H9 (cell line): ENCODE measurements around the gene TSPEAR. TPM values are rescaled to one million over a fixed set of nuclear protein-coding genes. Genes with fewer than 3 reads are reported as not detected.
A peak's percentile ranks its signal among the peaks of the same experiment; 100 is the strongest.

ENCODE experiments used
- DNase-seq: peaks from one replicate; pipeline ENCODE4 v3.0.0-alpha.2; 2017
- H2AFZ ChIP-seq: one replicate; pipeline ENCODE4 v1.6.1; 2013; ENCODE audit warnings: mild to moderate bottlenecking, low read length, control low read depth, moderate library complexity
- H2AK5ac ChIP-seq: 2 replicates; pipeline ENCODE4 v1.6.1; 2013; ENCODE audit warnings: low read length, control low read depth, mixed read lengths; ENCODE audit not compliant: insufficient read length
- H2BK120ac ChIP-seq: one replicate; pipeline ENCODE4 v1.6.1; 2013; ENCODE audit warnings: low read depth, mild to moderate bottlenecking, low read length, control low read depth, inconsistent platforms; ENCODE audit not compliant: poor library complexity, severe bottlenecking
- H2BK12ac ChIP-seq: 2 replicates; pipeline ENCODE4 v1.6.1; 2013; ENCODE audit warnings: low read length, control low read depth, mixed read lengths, low read depth; ENCODE audit not compliant: insufficient read length
- H2BK15ac ChIP-seq: 2 replicates; pipeline ENCODE4 v1.6.1; 2013; ENCODE audit warnings: low read depth, low read length, control low read depth
- H2BK20ac ChIP-seq: one replicate; pipeline ENCODE4 v1.6.1; 2013; ENCODE audit warnings: low read depth, mild to moderate bottlenecking, low read length, control low read depth, inconsistent platforms; ENCODE audit not compliant: poor library complexity, severe bottlenecking
- H2BK5ac ChIP-seq: 2 replicates; pipeline ENCODE4 v1.6.1; 2013; ENCODE audit warnings: low read length, control low read depth, mixed read lengths; ENCODE audit not compliant: insufficient read length
- H3K14ac ChIP-seq: 2 replicates; pipeline ENCODE4 v1.6.1; 2013; ENCODE audit warnings: low read length, control low read depth; ENCODE audit not compliant: insufficient read depth
- H3K18ac ChIP-seq: 2 replicates; pipeline ENCODE4 v1.6.1; 2013; ENCODE audit warnings: low read depth, mild to moderate bottlenecking, mixed read lengths, low read length, control low read depth; ENCODE audit not compliant: insufficient read length
- H3K23ac ChIP-seq: 2 replicates; pipeline ENCODE4 v1.6.1; 2013; ENCODE audit warnings: low read length, control low read depth, mixed read lengths, low read depth; ENCODE audit not compliant: insufficient read length
- H3K23me2 ChIP-seq: 2 replicates; pipeline ENCODE4 v1.6.1; 2013; ENCODE audit warnings: low read depth, mild to moderate bottlenecking, mixed read lengths, low read length, control low read depth; ENCODE audit not compliant: insufficient read length, poor library complexity, severe bottlenecking
- H3K27ac ChIP-seq: 2 replicates; pipeline ENCODE4 v1.5.1; 2013; ENCODE audit warnings: low read length, control low read depth, mixed read lengths, low read depth; ENCODE audit not compliant: insufficient read length
- H3K27me3 ChIP-seq: 2 replicates; pipeline ENCODE4 v1.6.1; 2013; ENCODE audit warnings: low read length, control low read depth, inconsistent platforms; ENCODE audit not compliant: insufficient read depth
- H3K4ac ChIP-seq: 2 replicates; pipeline ENCODE4 v1.6.1; 2013; ENCODE audit warnings: low read depth, mild to moderate bottlenecking, control low read depth, inconsistent platforms, low read length, moderate library complexity
- H3K4me1 ChIP-seq: 2 replicates; pipeline ENCODE4 v1.6.1; 2013; ENCODE audit warnings: low read length, control low read depth, inconsistent platforms; ENCODE audit not compliant: insufficient read depth
- H3K4me2 ChIP-seq: 2 replicates; pipeline ENCODE4 v1.6.1; 2013; ENCODE audit warnings: low read length, control low read depth, mixed read lengths; ENCODE audit not compliant: insufficient read length, insufficient read depth
- H3K56ac ChIP-seq: 2 replicates; pipeline ENCODE4 v1.6.1; 2013; ENCODE audit warnings: low read depth, mild to moderate bottlenecking, mixed read lengths, low read length, control low read depth; ENCODE audit not compliant: insufficient read length
- H3K79me1 ChIP-seq: 2 replicates; pipeline ENCODE4 v1.6.1; 2013; ENCODE audit warnings: low read depth, mild to moderate bottlenecking, moderate library complexity, low read length, control low read depth, inconsistent platforms; ENCODE audit not compliant: insufficient read depth, poor library complexity, severe bottlenecking
- H3K79me2 ChIP-seq: 2 replicates; pipeline ENCODE4 v1.6.1; 2013; ENCODE audit warnings: low read length, control low read depth, inconsistent platforms; ENCODE audit not compliant: insufficient read depth
- H3K9ac ChIP-seq: 2 replicates; pipeline ENCODE4 v1.6.1; 2013; ENCODE audit warnings: low read length, control low read depth, mixed read lengths; ENCODE audit not compliant: insufficient read length; ENCODE audit errors: extremely low read depth
- H3K9me3 ChIP-seq: one replicate; pipeline ENCODE4 v1.6.1; 2013; ENCODE audit warnings: low read depth, low read length, inconsistent platforms; ENCODE audit not compliant: control insufficient read depth
- H3T11ph ChIP-seq: one replicate; pipeline ENCODE4 v1.6.1; 2013; ENCODE audit warnings: mild to moderate bottlenecking, low read length, control low read depth, inconsistent platforms
- H4K20me1 ChIP-seq: one replicate; pipeline ENCODE4 v1.6.1; 2013; ENCODE audit not compliant: control insufficient read depth, insufficient read length, insufficient read depth
- H4K5ac ChIP-seq: 2 replicates; pipeline ENCODE4 v1.6.1; 2013; ENCODE audit warnings: low read depth, mild to moderate bottlenecking, mixed read lengths, low read length, control low read depth; ENCODE audit not compliant: insufficient read length
- H4K8ac ChIP-seq: replicated peaks from 2 replicates; pipeline ENCODE4 v1.6.1; 2013; ENCODE audit warnings: low read length, control low read depth, mixed read lengths, low read depth; ENCODE audit not compliant: insufficient read length
- H4K91ac ChIP-seq: 2 replicates; pipeline ENCODE4 v1.6.1; 2013; ENCODE audit warnings: low read depth, mild to moderate bottlenecking, moderate library complexity, mixed read lengths, low read length, control low read depth; ENCODE audit not compliant: insufficient read length
- H3K27ac Mint-ChIP-seq, 3 experiments: 2 replicates in 2 of 3; 3 replicates in 1 of 3; pipeline ENCODE4 v1.8.0; 2020 to 2021; ENCODE audit warnings: mixed read lengths in 3 of 3, mild to moderate bottlenecking in 1 of 3, moderate library complexity in 1 of 3
- H3K27me3 Mint-ChIP-seq: 2 replicates; pipeline ENCODE4 v1.8.0; 2021; ENCODE audit warnings: low read depth, mild to moderate bottlenecking, moderate library complexity, mixed read lengths
- H3K36me3 Mint-ChIP-seq, 3 experiments: 2 replicates in 2 of 3; 3 replicates in 1 of 3; pipeline ENCODE4 v1.8.0; 2020 to 2021; ENCODE audit warnings: low read depth in 3 of 3, mixed read lengths in 3 of 3; ENCODE audit not compliant: insufficient read depth in 1 of 3
- H3K4me1 Mint-ChIP-seq, 2 experiments: 2 replicates each; pipeline ENCODE4 v1.8.0; 2020; ENCODE audit warnings: mixed read lengths in 2 of 2
- H3K4me3 Mint-ChIP-seq, 2 experiments: 2 replicates in 1 of 2; 3 replicates in 1 of 2; pipeline ENCODE4 v1.8.0; 2020 to 2021; ENCODE audit warnings: mild to moderate bottlenecking in 2 of 2, mixed read lengths in 2 of 2, moderate library complexity in 1 of 2
- H3K9me3 Mint-ChIP-seq, 2 experiments: 2 replicates in 1 of 2; 3 replicates in 1 of 2; pipeline ENCODE4 v1.8.0; 2020; ENCODE audit warnings: mild to moderate bottlenecking in 2 of 2, mixed read lengths in 2 of 2, moderate library complexity in 1 of 2
- CTCF ChIP-seq: fragments of 200-600 bp; sonication (generic); conservative IDR thresholded peaks from 3 replicates; pipeline ENCODE4 v1.8.0; 2021; ENCODE audit warnings: antibody characterized with exemption, mild to moderate bottlenecking
- WGBS: extraction: QIAGEN DNeasy Blood & Tissue Kit; methylation state at CpG from one replicate; pipeline ENCODE4 v1.1.7; 2013; ENCODE audit warnings: missing lambda C conversion rate, low lambda C conversion rate, mixed read lengths; ENCODE audit not compliant: insufficient read length; ENCODE audit errors: extremely low coverage; 5-methylcytosine and 5-hydroxymethylcytosine counted together
- total RNA-seq: library from RNA; stranded (reverse); gene quantifications from 2 replicates; pipeline ENCODE4 v1.2.1, GENCODE V29; 2021

Gene TSPEAR
- total RNA-seq, 1 experiment from 2014 or later, result 1.3 TPM

GRCh38 chr21:44729336-44730027, 18.1 kb upstream of the TSPEAR start:
- H3K18ac ChIP-seq, result no peak overlapping the region
- H3K9me3 ChIP-seq, result no peaks in the 10 kb centered on the region
- H4K91ac ChIP-seq, result no peak overlapping the region
- H3K14ac ChIP-seq, result no peak overlapping the region
- no peak overlapping the region for H2BK12ac ChIP-seq
- peaks cover 23% of the 10 kb centered on the region in 2 experiments for H3K4me1 Mint-ChIP-seq
- peaks cover 0 to 10% (median 0%) of the 10 kb centered on the region in 3 experiments; a peak in 1 of 7 replicates for H3K36me3 Mint-ChIP-seq
- no peak overlapping the region; a peak in 1 of 7 replicates for H3K27ac Mint-ChIP-seq
- H2BK120ac ChIP-seq, result no peak overlapping the region
- no peak overlapping the region for H2BK5ac ChIP-seq
- H3K27me3 Mint-ChIP-seq, result peaks cover 17% of the 10 kb centered on the region
- H3K79me2 ChIP-seq, result no peaks in the 10 kb centered on the region
- H4K20me1 ChIP-seq, result no peaks in the 10 kb centered on the region
- H3K27ac ChIP-seq, result no peak overlapping the region
- TF ChIP-seq CTCF, result no peak
- H3K4ac ChIP-seq, result no peak overlapping the region
- no peak overlapping the region for H4K5ac ChIP-seq
- no peaks in the 10 kb centered on the region for H3K79me1 ChIP-seq
- H3K23ac ChIP-seq, result no peak overlapping the region
- H3K27me3 ChIP-seq, result no peaks in the 10 kb centered on the region
- peak; percentile 24 for DNase-seq
- no peak overlapping the region for H2BK15ac ChIP-seq
- H3K4me1 ChIP-seq, result no peaks in the 10 kb centered on the region
- H3K9me3 Mint-ChIP-seq, result no peaks in the 10 kb centered on the region
- H3K9ac ChIP-seq, result no peak overlapping the region
- no peak overlapping the region for H3T11ph ChIP-seq
- no CpG with 5 or more reads among the region's 23 CpGs for WGBS
- no peak overlapping the region for H2AK5ac ChIP-seq
- peaks cover 3% of the 10 kb centered on the region for H3K23me2 ChIP-seq
- no peak overlapping the region for H2AFZ ChIP-seq
- H3K4me2 ChIP-seq, result no peak overlapping the region
- no peak overlapping the region for H4K8ac ChIP-seq
- no peak overlapping the region for H2BK20ac ChIP-seq
- H3K4me3 Mint-ChIP-seq, result no peak overlapping the region
- H3K56ac ChIP-seq, result no peak overlapping the region
